ENCODE measurements around the gene NAXE. TPM values are rescaled to one million over a fixed set of nuclear protein-coding genes. Genes with fewer than 3 reads are reported as not detected.

The NAXE gene
- total RNA-seq, 3 donors from 2014 or later: 70.8 to 94.4 (median 86.5) TPM

DNA sequence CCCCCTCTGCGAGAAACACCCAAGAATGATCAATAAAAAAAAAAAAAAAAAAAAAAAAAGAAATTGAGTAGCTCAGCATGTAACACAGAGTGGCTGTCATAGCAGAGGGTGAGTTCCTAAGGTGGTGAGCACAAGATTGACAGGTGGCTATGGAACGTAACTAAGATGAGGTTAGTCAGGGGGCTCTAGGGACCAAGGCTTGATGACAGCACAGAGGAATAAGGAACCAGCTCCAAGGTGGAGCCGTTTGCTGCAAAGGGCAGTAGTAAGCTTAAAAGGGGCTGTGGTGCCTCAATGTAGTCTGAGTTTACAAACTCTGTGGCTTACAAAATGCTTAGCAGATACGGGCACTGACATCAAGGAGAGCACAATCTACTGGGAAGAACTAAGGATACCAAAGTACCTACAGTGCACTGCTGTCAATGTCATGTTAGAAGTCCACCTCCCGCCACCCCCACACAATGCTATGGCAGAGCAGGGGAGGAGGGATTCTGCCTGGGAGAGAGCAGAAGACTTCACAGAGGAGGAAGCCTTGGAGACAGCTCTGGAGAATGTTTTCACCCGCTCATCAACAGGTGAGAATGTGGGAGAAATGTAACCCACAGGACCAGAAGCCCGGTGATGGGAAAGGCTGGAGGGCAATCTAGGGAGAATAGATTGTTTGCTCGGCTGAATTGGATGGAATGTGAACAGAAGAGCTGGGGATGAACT lies 32.3 kb upstream of the NAXE start:
- no peak overlapping the region for H3K4me3 ChIP-seq
- H3K4me1 ChIP-seq (ENCODE audit: low read depth): no peaks in the 10 kb centered on the region
- DNase-seq (no peak), ATAC-seq (no peak)
- no peak for TF ChIP-seq CTCF (IDR thresholded peaks at IDR 0.05)
- H3K36me3 ChIP-seq (ENCODE audit: low read depth): no peaks in the 10 kb centered on the region
- intact Hi-C loops (cut with DNase I, micrococcal nuclease): no loop called here
- no peaks in the 10 kb centered on the region for H3K9me3 ChIP-seq

DNA sequence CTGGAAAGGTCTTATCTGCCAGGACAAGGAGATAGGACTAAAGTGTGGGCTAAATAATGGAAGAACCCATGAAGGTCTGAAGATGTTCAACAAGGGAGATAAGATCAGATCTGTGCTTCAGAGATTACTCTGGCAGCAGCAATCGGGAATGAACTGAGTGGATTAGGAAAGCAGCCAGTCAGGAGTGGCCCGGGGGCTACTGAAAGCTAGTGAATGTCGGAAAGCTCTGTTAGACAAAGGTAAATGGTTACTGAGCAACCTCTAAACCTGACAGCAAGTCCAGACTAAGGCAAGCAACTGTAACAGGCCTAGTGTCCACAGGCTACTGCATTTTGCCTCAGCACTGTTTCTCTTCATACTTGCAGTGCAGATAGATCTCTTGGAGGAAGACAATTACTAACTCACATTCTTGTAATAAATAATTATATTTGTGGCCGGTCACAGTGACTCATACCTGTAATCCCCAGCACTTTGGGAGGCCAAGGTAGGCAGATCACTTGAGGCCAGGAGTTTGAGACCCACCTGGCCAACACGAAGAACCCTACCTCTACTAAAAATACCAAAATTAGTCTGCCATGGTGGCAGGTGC lies 31.7 kb upstream of the NAXE start:
- Histone ChIP-seq H3K36me3 (ENCODE audit: low read depth) (no peaks in the 10 kb centered on the region), H3K4me1 (ENCODE audit: low read depth) (no peaks in the 10 kb centered on the region), H3K9me3 (no peaks in the 10 kb centered on the region), H3K4me3 (no peak overlapping the region)
- DNase-seq (no peak), ATAC-seq (no peak)
- no peak for TF ChIP-seq CTCF (IDR thresholded peaks at IDR 0.05)
- intact Hi-C loops (cut with DNase I, micrococcal nuclease): no loop called here

- DNase-seq: no peak
- intact Hi-C loops (cut with DNase I, micrococcal nuclease): no loop called here
- Histone ChIP-seq H3K4me1 (ENCODE audit: low read depth) (no peaks in the 10 kb centered on the region), H3K36me3 (ENCODE audit: low read depth) (no peaks in the 10 kb centered on the region), H3K4me3 (no peak overlapping the region), H3K9me3 (no peaks in the 10 kb centered on the region)
- no peak for ATAC-seq
- TF ChIP-seq CTCF (IDR thresholded peaks at IDR 0.05): no peak
Measured at GRCh38 chr1:156560585-156561163, 30.9 kb upstream of the NAXE start.

DNA sequence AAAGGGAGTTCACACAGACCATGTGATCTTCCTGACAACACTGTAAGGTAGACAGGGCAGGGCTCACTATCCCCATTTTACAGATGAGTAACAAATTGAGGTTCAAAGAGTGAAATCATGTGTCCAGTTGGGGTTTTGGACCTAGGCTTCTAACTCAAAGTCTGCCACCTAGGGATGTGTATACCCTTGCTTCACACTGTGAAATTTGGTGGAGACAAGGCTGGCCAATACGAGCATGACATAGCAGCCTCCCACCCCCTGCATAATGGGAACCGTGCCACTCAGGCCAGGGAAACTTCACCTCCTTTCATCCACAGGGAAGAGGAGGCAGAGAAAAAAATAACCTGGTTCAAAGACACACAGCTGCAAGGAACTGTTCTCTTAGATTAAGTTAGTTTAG lies 26.1 kb upstream of the NAXE start:
- Histone ChIP-seq H3K4me1 (ENCODE audit: low read depth) (peaks cover 4% of the 10 kb centered on the region), H3K9me3 (no peaks in the 10 kb centered on the region), H3K36me3 (ENCODE audit: low read depth) (no peaks in the 10 kb centered on the region), H3K4me3 (no peak overlapping the region)
- DNase-seq (no peak), ATAC-seq (no peak)
- TF ChIP-seq CTCF (IDR thresholded peaks at IDR 0.05): no peak
- intact Hi-C loops (cut with DNase I, micrococcal nuclease): no loop called here

- intact Hi-C loops (cut with DNase I, micrococcal nuclease): no loop called here
- Histone ChIP-seq H3K9me3 (no peaks in the 10 kb centered on the region), H3K36me3 (ENCODE audit: low read depth) (no peaks in the 10 kb centered on the region), H3K4me1 (ENCODE audit: low read depth) (peaks cover 8% of the 10 kb centered on the region), H3K4me3 (no peak overlapping the region)
- ATAC-seq: no peak
- no peak for TF ChIP-seq CTCF (IDR thresholded peaks at IDR 0.05)
- DNase-seq: no peak
Measured at GRCh38 chr1:156566436-156566835, 25.1 kb upstream of the NAXE start.
